GM12865 (cell line): Measurements from ENCODE around the gene NEK8.

Source experiments
- DNase-seq: peaks from one replicate; pipeline ENCODE4 v3.0.0; 2010; ENCODE audit warnings: low read depth
- H3K4me3 ChIP-seq: 2 replicates; pipeline ENCODE4 v1.5.1; 2011; ENCODE audit warnings: mild to moderate bottlenecking, low read depth, low read length, control low read depth
- TF ChIP-seq, protein P1 (sequence below): IDR thresholded peaks from 2 replicates; pipeline ENCODE4 v1.5.1; 2011; ENCODE audit warnings: low read length, control low read depth, low read depth, inconsistent platforms; ENCODE audit not compliant: insufficient read depth; ENCODE audit errors: missing control alignments

NEK8 gene

DNA sequence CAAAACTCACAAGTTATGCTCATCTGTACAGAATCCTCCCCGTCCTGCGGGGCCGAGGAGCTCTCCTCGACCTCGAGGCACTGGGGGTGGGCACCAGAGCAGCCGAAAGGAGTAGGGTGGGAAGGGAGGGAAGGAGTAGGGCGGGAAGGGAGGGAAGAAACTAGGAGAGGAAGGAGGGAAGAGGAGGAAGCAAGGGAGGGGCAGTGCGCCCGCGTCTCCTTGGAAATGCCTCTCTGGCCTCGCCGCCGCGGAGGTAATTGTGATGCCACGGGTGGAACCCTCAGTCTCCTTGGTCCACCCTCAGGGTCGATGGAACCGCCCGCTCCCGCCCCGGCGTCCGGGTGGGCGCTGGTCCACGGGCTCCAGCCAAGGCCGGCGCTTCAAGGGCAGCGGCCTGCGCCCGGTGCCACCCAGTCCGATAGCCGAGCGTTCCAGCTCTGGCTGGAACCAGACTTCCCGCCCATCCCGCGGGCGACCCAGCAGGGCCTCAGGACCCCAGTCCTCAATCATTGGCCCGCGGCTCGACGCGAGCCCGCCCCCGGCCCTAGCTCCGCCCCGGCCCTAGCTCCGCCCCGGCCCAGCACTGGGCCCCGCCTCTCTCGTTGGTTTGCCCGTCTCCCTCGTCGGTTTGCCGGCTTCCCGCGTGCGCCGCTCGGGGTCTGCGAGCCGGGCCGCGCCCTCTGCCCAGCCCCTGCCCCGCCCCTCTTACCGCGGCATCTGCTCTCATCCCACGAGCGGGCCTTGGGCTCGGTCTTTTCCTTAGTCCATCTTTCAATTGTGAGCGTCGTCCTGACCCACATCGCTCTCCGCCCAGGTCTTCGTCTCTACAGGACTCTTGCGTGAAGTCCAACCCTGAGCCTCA, 17.5 kb upstream of the NEK8 start:
- peak; percentile 91 for DNase-seq
- H3K4me3 ChIP-seq, result peak overlapping the region; percentile 89
- TF ChIP-seq, protein P1, sequence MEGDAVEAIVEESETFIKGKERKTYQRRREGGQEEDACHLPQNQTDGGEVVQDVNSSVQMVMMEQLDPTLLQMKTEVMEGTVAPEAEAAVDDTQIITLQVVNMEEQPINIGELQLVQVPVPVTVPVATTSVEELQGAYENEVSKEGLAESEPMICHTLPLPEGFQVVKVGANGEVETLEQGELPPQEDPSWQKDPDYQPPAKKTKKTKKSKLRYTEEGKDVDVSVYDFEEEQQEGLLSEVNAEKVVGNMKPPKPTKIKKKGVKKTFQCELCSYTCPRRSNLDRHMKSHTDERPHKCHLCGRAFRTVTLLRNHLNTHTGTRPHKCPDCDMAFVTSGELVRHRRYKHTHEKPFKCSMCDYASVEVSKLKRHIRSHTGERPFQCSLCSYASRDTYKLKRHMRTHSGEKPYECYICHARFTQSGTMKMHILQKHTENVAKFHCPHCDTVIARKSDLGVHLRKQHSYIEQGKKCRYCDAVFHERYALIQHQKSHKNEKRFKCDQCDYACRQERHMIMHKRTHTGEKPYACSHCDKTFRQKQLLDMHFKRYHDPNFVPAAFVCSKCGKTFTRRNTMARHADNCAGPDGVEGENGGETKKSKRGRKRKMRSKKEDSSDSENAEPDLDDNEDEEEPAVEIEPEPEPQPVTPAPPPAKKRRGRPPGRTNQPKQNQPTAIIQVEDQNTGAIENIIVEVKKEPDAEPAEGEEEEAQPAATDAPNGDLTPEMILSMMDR, result no peak

GRCh38 chr17:28711723-28712031, 16.9 kb upstream of the NEK8 start, which contains the start of gene PROCA1:
TSS of gene PROCA1 (minus strand) at chr17:28711888. CDS start at chr17:28711660, 228 bp downstream.
- TF ChIP-seq, protein P1, result no peak
- DNase-seq, result no peak
- H3K4me3 ChIP-seq, result peak within 1 kb of the TSS; percentile 89

- DNase-seq, result peak; percentile 81
- TF ChIP-seq, protein P1, result peak; percentile 8
- H3K4me3 ChIP-seq, result peak overlapping the region; percentile 89
These were observed 16.4 kb upstream of the NEK8 start for GRCh38 chr17:28712032-28712704.

- no peak overlapping the region for H3K4me3 ChIP-seq
- no peak for DNase-seq
- TF ChIP-seq, protein P1, result no peak
These were observed 15.7 kb upstream of the NEK8 start for GRCh38 chr17:28712705-28713415.

GRCh38 chr17:28714281-28714680, 14.3 kb upstream of the NEK8 start:
- H3K4me3 ChIP-seq, result no peak overlapping the region
- no peak for DNase-seq
- TF ChIP-seq, protein P1, result no peak

GRCh38 chr17:28715217-28715616, 13.4 kb upstream of the NEK8 start:
- TF ChIP-seq, protein P1, result no peak
- no peak for DNase-seq
- H3K4me3 ChIP-seq, result no peak overlapping the region
